Ramos (cell line): ENCODE data around the gene NRG2.

Source experiments
- in situ Hi-C: fragments of 300-500 bp; cut with MboI; formaldehyde crosslinking; loops from one replicate; pipeline ENCODE4 v1.14.3; 2022; ENCODE audit warnings: low sequenced_read_pairs; ENCODE audit not compliant: unreplicated experiment

Gene NRG2

DNA sequence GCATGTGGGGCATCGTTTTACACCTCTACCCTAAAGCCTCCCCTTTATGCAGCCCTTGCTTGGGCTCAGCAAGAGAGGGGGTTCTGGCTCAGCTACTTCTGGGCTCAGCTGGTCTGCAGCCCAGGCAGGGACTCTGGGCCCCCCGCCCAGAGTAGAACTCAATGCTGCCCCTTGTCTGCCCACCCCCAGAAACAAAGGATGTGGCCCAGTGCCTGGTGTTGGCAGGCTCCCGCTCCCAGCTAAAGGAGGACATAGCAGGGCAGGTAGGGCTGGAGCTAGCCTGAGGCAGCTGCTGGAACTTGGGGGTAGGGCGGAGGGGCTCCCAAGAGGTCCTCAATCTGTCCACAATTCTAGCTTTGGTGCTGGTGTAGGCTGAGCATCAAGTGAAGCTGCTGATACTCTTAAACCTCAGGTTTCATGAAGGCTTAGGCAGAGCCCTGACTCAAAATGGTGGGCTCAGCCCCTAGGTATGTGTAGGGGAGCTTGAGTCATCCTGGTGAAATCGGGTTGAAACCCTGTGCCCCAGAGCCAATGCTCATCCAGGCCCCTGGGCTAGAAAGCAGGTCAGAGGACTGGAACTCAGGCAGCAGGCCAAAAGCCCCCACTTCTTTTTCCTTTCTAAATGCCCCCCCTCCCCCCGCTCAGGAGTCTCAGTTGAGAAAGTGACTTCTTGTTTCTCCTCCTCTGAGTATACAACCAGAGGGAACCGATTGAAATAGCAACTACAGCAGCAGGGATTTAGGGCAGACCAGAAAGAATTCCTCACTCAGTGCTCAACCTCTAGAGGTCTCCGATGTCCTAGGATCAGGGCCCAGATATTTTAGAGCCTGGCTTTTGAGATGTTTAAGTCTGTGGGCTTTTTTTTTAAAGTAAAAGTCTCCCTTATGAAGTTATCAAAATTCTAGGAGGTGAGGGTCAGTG is 236.1 kb downstream of the NRG2 start:
- in situ Hi-C loops = no loop called here

DNA sequence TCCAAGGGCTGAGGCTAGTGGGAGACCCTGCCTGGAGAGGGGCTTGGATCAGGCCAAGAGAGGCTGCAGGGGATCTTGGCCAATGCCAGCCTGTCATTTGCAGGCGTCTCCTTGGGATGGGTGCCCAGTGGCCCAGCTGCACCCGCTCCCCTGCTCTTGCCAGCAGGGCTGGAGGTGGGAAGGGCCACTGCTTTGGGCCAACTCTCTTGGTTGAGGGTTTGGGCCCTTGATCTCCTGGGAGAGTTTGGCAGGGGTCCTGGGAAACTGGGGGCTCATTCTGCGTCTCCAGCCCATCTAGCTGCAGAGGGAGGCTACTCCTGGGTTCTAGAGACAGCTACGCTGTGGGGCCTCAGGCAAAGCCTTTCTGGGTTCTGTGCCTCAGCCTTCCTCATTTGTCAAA is 237.0 kb downstream of the NRG2 start:
- in situ Hi-C loops = no loop called here

DNA sequence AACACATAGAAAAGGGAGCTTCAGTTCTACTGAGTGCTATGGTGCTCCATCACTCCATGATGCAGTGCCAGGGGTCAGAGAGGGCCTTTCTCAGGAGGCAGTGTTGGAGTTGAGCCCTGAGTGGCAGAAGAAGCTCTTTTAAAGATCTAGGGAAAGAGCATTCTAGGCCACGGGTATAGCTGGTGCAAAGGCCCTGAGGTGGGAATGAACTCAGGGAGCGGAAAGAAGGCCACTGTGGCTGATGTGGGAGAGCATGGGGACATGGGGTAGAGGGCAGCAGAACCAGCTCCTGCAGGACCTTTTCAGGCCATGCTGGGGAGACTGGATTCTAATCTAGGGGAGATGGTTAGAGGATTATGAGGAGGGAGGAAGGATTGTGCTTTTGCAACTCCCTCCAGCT is 237.6 kb downstream of the NRG2 start:
- in situ Hi-C loops = no loop called here

DNA sequence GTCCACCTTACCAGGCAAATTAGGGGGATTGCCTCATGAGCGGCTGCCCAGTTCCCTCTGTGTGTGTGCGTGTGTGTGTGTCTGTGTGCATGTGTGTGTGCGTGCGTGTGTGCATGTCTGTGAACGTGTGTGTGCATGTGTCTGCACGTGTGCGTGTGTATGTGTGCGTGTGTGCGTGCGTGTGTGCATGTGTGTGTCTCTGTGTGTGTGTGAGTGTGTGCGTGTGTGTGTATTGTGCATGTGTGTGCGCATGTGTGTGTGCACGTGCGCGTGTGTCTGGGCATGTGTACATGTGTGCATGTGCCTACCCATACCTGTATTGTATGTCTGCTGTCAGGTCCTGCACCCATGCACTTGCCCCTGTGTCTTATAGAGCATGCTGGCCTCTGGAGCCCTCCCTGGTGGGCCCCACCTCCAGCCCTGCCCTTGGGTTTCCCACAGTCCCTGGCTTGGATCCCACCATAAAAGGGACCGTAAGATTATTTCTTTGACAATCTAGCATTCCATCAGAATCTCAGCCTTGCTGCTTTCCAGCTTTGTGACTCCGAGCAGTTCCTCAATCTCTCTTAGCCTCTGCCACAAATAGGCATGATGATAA is 238.2 kb downstream of the NRG2 start:
- in situ Hi-C loops = no loop called here

DNA sequence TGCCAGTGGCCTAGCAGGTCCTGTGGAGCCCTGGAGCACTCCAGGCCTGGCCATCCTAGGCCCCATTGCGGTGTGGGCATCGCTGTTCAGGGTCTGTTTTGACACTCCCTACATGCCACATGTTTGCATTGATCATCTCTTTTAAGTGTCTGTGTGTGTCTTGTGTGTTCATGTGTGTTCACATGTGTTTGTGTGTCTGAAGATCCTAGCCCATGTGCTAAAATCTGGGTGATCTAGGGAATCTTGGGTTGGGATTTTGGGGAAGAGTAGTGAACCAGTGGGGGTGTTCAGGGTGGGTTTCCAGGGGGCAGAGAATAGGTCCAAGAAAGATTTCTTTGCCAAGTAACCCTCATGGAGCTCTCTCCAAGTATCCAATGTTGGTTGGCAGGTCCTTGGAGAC is 239.1 kb downstream of the NRG2 start:
- in situ Hi-C loops = no loop called here

DNA sequence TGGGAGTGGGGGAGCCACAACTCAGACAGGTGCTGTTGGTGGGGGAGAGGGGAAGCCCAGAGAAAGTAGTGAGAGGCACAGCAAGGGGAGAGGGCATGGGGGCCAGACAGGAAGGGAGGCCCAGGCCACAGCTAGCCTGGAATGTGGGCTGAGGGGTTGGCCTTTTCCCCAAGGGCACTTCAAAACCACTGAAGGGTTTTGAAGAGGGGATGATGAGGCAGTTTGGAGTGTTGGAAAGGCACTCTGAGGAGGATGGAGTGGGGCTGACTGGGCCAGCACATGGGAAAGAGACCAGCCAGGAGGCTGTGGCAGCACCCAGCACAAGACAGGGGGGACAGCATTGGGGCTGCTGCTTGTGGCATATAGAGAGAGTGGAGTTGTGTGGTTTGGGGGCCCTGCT is 243.7 kb downstream of the NRG2 start:
- in situ Hi-C loops = no loop called here

DNA sequence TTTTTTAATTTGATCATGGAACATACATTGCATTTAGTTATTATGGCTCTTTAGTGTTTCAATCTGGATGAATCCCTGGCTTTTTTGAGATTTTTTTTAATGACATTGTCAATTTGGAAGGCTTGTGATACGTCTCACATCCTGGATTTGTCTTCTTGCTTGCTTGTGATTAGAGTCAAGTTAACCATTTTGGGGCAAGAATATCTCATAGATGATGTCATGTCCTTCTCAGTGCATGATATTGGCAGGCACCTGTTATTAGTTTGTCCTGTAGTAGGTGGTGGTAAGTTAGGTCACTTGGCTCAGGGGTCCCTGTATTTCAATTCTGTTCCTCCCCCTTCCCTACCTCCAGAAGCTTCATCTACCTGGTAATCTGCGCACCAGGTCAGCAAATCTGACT is 244.2 kb downstream of the NRG2 start:
- in situ Hi-C loops = no loop called here

DNA sequence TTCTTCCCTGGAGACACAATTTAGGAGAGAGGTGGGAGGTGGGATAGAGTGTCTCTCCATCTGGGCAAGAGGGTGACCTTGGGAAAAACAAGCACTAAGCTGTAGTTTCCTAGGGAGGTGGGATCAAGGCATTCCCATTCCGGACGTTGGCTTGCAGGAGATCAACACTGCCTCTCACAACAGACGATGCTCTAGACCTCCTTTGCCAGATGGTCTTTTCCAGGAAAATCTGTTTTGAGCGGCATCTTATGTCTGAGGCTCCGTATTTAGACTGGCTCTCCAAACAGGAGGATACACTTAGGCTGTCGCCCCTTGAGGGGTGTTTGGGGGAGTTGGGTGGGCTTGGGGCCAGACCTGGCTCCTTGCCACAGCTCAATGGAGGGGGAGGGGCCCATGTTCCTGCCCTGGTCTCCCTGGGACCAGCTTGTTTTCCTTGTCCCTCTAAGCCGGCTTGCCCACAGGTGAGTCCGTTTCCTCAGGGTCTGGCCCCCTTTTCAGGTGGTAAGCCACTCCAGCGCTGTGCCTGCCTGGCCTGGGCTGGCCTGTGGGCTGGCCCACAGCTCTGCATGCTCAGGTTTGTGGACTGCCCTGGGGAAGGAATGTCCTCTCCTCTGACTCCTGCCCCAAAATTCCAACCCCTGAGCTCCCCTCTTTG is 245.1 kb downstream of the NRG2 start:
- in situ Hi-C loops = no loop called here

DNA sequence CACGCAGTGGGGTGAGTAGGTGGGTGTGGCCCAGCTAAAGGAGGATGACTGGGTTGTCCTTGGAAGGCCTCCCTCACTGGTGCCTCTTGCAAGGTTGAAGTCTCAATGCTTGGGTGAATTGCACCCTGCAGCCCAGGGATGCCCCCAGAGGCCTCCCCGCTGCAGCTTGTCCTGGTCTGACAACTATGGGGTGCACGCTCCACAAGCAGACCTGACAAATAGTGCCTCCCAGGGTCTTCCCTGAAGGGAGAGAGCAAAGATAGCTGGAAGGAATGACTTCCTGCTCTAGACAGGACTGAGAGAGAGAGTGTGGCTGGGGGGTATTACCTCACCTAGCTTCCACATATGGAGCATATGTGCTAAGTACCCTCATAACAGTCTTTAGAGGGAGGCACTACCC is 245.8 kb downstream of the NRG2 start:
- in situ Hi-C loops = no loop called here
